ENCODE measurements around the gene CNIH2. TPM values are rescaled to one million over a fixed set of nuclear protein-coding genes. Genes with fewer than 3 reads are reported as not detected.

Gene CNIH2
- total and polyA plus RNA-seq, 7 donors = 0.63 to 1.7 TPM; not detected in 5

- TF ChIP-seq EP300 (IDR thresholded peaks at IDR 0.05) = no peak
- no peak for TF ChIP-seq POLR2AphosphoS5 (IDR thresholded peaks at IDR 0.05)
- TF ChIP-seq POLR2A (IDR thresholded peaks at IDR 0.05) = no peak
- TF ChIP-seq CTCF (IDR thresholded peaks at IDR 0.05) = no peak
These were observed 45.2 kb upstream of the CNIH2 start for GRCh38 chr11:66232769-66233168.

GRCh38 chr11:66233301-66233700, 44.7 kb upstream of the CNIH2 start:
- 96 to 98% methylated on average over 5 of the region's 5 CpGs for WGBS, 2 donors

More at GRCh38 chr11:66232769-66233168, 45.2 kb upstream of the CNIH2 start:
- Histone ChIP-seq H3K9me3 (no peaks in the 10 kb centered on the region), H3K36me3 (peaks cover 12 to 80% (median 50%) of the 10 kb centered on the region in 4 donors), H3K27me3 (no peaks in the 10 kb centered on the region), H3K4me1 (no peaks in the 10 kb centered on the region), H3K4me3 (no peak overlapping the region), H3K27ac (no peak overlapping the region)
- no peak for DNase-seq
- 93 to 94% methylated on average over 11 of the region's 11 CpGs for WGBS, 2 donors
- intact Hi-C loops (cut with DNase I) = no loop called here

GRCh38 chr11:66235141-66235540, 42.8 kb upstream of the CNIH2 start:
- Histone ChIP-seq H3K4me1 (no peaks in the 10 kb centered on the region), H3K4me3 (no peak overlapping the region), H3K27ac (no peak overlapping the region), H3K27me3 (no peaks in the 10 kb centered on the region), H3K9me3 (no peaks in the 10 kb centered on the region), H3K36me3 (peaks cover 9 to 90% (median 57%) of the 10 kb centered on the region in 4 donors)
- intact Hi-C loops (cut with DNase I) = no loop called here
- WGBS, 2 donors = 95 to 96% methylated on average over 11 of the region's 11 CpGs
- DNase-seq = no peak
- TF ChIP-seq POLR2A (IDR thresholded peaks at IDR 0.05) (no peak), EP300 (IDR thresholded peaks at IDR 0.05) (no peak), POLR2AphosphoS5 (IDR thresholded peaks at IDR 0.05) (no peak), CTCF (IDR thresholded peaks at IDR 0.05) (no peak)

More at GRCh38 chr11:66233301-66233700, 44.7 kb upstream of the CNIH2 start:
- intact Hi-C loops (cut with DNase I) = no loop called here
- no peaks in the 10 kb centered on the region for H3K4me1 ChIP-seq
- H3K9me3 ChIP-seq = no peaks in the 10 kb centered on the region
- no peaks in the 10 kb centered on the region for H3K27me3 ChIP-seq
- H3K27ac ChIP-seq = no peak overlapping the region
- peaks cover 9 to 80% (median 50%) of the 10 kb centered on the region in 4 donors for H3K36me3 ChIP-seq
- no peak for TF ChIP-seq EP300 (IDR thresholded peaks at IDR 0.05)
- no peak for TF ChIP-seq POLR2AphosphoS5 (IDR thresholded peaks at IDR 0.05)
- no peak for TF ChIP-seq CTCF (IDR thresholded peaks at IDR 0.05)
- TF ChIP-seq POLR2A (IDR thresholded peaks at IDR 0.05) = no peak
- DNase-seq = no peak
- H3K4me3 ChIP-seq = no peak overlapping the region

GRCh38 chr11:66237867-66238266, 40.1 kb upstream of the CNIH2 start:
- no peak for TF ChIP-seq EP300 (IDR thresholded peaks at IDR 0.05)
- TF ChIP-seq POLR2AphosphoS5 (IDR thresholded peaks at IDR 0.05) = no peak
- TF ChIP-seq POLR2A (IDR thresholded peaks at IDR 0.05) = no peak
- TF ChIP-seq CTCF (IDR thresholded peaks at IDR 0.05) = no peak
- intact Hi-C loops (cut with DNase I) = no loop called here
- Histone ChIP-seq H3K36me3 (peaks cover 9 to 90% (median 45%) of the 10 kb centered on the region in 4 donors), H3K4me3 (no peak overlapping the region), H3K4me1 (no peaks in the 10 kb centered on the region), H3K27ac (no peak overlapping the region), H3K9me3 (no peaks in the 10 kb centered on the region), H3K27me3 (no peaks in the 10 kb centered on the region)
- no peak for DNase-seq
- WGBS, 2 donors = 96 to 97% methylated on average over 6 of the region's 6 CpGs
